GM19395 (cell line): ENCODE results near the gene FAM151A.

Experiments used
- ATAC-seq: cut with Tn5 transposase; IDR thresholded peaks from one replicate; pipeline ENCODE4 v1.9.1; 2021; ENCODE audit warnings: mild to moderate bottlenecking, moderate library complexity; ENCODE audit not compliant: unreplicated experiment

Gene FAM151A

GRCh38 chr1:54604572-54605370, 18.6 kb downstream of the FAM151A start:
- ATAC-seq: no peak

- no peak for ATAC-seq
Observed at GRCh38 chr1:54604051-54604450, 19.3 kb downstream of the FAM151A start.

- no peak for ATAC-seq
Observed at GRCh38 chr1:54603241-54603640, 20.1 kb downstream of the FAM151A start.

GRCh38 chr1:54602554-54602953, 20.8 kb downstream of the FAM151A start:
- ATAC-seq: no peak

- no peak for ATAC-seq
Observed at GRCh38 chr1:54601730-54602129, 21.6 kb downstream of the FAM151A start.

- ATAC-seq: no peak
Observed at GRCh38 chr1:54600947-54601721, 22.2 kb downstream of the FAM151A start.

GRCh38 chr1:54599211-54599823, 24.0 kb downstream of the FAM151A start:
- no peak for ATAC-seq

- no peak for ATAC-seq
Observed at GRCh38 chr1:54597455-54598030, 25.8 kb downstream of the FAM151A start.

- no peak for ATAC-seq
Observed at GRCh38 chr1:54596756-54597155, 26.6 kb downstream of the FAM151A start.

- ATAC-seq: no peak
Observed at GRCh38 chr1:54595956-54596498, 27.3 kb downstream of the FAM151A start.

GRCh38 chr1:54594463-54594862, 28.9 kb downstream of the FAM151A start:
- no peak for ATAC-seq

GRCh38 chr1:54593571-54594160, 29.7 kb downstream of the FAM151A start:
- no peak for ATAC-seq

GRCh38 chr1:54591127-54591756, 32.1 kb downstream of the FAM151A start:
- no peak for ATAC-seq

- no peak for ATAC-seq
Observed at GRCh38 chr1:54588377-54588776, 34.9 kb downstream of the FAM151A start.

- ATAC-seq: no peak
Observed at GRCh38 chr1:54585181-54586066, 37.9 kb downstream of the FAM151A start.

GRCh38 chr1:54584575-54584974, 38.8 kb downstream of the FAM151A start:
- ATAC-seq: no peak

GRCh38 chr1:54583871-54584270, 39.5 kb downstream of the FAM151A start:
- ATAC-seq: no peak

GRCh38 chr1:54583307-54583686, 40.0 kb downstream of the FAM151A start:
- ATAC-seq: no peak

GRCh38 chr1:54582566-54583306, 40.6 kb downstream of the FAM151A start:
- ATAC-seq: no peak
